GM18517 (cell line): ENCODE measurements around the gene SLC26A1.

Experiments
- ATAC-seq: cut with Tn5 transposase; IDR thresholded peaks from one replicate; pipeline ENCODE4 v1.9.1; 2021; ENCODE audit warnings: mild to moderate bottlenecking, moderate library complexity; ENCODE audit not compliant: unreplicated experiment

SLC26A1 gene

GRCh38 chr4:966266-967112, 26.7 kb downstream of the SLC26A1 start:
- no peak for ATAC-seq

GRCh38 chr4:965766-966134, 27.5 kb downstream of the SLC26A1 start:
- no peak for ATAC-seq

- ATAC-seq = no peak
These were observed 28.0 kb downstream of the SLC26A1 start for GRCh38 chr4:965048-965765.

DNA sequence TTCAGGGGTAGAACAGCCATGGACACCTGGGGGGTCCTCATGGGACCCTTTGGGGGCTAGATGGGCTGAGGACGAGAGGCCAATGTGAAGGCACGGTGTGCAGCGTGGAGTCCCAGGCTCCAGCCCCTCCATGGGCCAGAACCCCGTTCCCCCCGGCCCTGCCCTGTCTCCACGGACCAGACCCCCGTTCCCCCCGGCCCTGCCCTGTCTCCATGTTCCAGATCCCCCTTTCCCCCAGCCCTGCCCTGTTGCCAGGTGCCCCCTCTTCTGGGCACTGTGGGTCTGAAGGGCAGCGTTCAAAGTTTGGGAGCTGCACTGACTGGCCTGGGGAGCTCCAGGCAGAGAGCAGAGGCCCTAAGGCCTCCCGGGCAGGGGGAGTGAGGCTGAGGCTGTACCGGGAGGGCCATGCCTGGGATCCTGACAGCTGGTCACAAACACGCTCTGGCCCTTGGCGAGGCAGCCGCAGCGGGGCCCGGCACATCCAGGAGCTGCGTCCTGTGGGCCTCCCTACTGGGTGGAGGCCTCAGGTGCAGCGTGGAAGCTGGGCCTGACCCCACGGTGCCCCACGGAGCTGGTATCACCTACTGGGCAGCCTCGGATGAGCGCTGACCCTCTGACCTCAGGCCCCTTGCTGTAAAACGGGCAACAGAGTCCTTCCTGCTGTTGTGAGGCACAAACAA, 28.7 kb downstream of the SLC26A1 start:
- ATAC-seq = no peak

DNA sequence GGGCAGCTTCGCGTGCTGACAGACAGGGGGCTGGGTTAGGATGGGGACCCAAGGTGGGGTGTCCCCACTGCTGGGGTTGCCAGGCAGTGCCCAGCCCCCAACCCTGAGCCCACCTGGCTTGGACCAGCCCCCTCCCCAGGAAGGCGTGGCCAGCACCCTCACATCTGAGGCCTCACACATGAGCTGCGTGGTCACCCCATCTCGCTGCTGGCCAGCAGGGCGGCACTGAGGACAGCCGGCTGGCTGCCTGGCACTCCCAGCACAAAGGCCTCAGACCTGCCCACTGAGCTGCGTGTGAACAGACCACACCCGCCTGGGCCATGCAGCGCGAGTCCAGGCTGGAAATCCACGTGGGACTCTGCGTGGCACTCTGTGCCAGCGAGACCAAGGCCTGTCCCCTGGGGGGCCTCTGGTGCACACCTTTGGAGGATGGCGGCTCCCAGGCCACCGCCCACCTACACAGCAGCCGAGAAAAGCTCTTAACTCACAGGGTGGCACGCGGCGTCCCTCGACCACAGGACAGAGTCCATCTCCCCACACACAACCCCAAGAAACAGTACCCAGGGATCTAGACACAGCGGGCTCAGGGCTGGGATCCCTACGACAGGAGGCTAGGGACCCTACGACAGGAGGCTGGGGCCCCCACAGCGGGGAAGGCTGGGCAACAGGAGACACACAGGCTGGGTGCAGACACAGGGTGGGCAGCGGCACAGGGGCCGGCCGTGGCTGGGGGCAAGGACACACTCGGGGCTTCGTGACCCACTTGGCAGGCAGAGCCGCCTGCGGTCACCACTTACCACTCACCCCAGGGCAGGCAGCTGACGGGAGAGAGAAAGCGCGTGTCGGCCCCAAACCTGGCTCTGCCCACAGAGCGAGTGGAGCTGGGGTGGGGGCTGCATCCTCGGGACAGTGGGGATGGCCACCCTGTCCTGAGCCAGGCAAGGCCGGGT, 29.7 kb downstream of the SLC26A1 start:
- ATAC-seq = no peak

DNA sequence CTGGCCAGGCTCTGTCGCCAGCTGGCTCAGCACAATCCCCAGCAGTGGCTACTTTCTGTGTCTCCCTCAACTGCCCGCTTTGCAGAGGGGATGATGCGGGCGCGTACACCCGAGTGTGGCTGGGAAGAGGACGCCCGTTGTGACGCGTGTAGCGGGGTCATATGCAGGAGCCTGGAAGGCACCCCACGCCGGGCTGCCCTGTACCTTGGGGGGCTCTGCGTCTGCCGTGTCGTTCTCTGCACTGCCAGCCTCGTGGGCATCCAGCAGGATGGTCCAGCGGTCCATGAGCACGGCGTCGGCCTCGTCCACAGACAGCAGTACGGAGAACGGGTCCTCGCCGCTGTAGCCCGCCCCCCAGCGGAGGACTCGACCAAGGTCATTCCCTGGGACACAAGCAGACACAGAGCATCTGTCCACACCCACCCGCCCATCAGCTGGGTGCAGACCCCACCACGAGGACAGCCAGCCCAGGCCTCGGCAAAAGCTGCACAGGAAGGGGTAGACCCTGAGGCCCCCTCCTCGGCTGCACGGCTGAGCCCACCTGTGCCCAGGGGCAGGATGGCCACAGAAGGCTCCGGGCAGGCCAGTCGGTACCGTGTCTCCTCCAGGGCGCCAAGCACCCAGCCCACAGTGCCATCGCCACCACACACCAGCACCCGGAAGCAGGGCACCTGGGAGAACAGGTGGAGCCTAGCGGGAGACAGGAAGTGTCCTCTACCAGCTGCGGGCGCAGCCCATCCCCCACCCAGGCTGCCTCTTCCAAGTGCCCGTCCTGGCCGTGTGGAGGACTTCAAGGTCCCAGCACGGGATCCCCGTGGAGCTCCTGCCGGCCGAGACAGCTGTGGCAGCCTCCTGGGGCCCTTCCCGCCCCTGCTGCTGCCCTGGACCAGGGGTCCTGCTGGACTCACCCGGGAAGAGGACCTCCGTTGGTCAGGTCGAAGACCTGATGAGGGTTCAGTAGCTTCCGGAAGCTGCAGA, 30.7 kb downstream of the SLC26A1 start:
- no peak for ATAC-seq

DNA sequence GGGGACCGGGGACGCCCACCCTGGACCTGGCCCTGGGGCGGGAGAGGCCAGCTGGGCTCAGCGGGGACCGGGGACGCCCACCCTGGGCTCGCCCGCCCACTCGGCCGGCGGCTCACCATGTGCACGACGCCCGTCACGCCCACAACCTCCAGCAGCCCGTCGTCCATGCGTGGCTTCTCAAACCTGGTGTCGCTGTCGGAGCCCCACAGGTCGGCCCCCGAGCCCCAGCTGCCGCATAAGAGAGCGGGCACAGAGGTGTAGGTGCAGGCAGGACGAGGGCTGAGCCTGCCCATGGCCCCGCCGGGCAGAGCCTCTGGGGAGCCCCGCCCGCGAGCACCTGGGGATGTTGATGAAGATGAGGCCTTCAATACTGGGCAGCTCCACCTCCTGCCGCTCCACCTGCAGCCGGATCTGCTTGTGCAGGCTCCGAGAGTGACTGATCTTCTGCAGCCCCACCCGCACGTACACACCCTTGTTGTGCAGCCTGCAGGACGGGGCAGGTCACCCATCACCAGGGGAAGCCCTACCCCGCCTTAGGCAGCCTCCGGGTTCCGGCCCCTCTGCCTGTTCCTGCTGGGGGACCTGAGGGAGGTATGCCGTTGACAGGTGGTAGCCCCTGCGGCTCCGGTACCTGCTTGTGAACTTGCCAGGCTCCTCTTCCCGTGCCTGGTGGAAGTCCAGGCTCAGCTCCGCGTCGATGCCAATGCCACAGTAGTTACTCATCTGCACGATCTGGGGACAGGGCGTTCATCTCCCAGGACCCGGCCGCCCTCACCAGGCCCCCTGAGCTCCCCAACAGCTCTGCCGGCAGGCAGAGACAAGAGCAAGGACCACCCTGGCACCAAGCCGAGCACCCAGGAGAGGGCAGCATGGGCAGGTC, 31.6 kb downstream of the SLC26A1 start:
- ATAC-seq = no peak

DNA sequence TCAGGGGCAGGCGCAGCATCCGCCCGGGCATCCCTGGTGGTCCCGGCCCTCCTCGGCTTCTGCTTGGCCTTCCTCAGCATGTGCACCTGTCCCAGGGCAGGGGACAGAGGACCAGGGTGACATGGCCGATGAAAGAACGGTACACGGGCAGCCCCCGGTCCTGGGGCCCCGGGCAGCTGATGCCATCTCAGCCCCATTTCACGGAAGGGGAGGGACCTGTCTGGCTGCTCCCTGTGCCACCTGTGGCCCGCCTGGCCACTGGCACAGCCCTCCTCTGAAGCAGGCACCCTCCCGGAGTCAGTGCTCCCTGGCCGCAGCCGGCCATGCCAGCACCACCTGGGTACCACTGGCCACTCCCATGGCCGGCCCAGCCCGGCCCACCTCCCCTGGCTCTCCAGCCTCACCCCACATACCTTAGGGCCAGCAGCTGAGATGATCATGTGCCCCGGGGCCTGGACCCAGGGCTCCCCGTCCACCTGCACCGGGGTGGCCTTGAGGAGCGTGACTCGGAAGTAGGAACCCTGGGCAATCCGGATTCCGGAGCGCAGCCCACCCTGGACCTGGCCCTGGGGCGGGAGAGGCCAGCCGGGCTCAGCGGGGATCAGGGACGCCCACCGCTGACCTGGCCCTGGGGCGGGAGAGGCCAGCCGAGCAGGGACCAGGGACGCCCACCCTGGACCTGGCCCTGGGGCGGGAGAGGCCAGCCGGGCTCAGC, 32.4 kb downstream of the SLC26A1 start:
- ATAC-seq = no peak

DNA sequence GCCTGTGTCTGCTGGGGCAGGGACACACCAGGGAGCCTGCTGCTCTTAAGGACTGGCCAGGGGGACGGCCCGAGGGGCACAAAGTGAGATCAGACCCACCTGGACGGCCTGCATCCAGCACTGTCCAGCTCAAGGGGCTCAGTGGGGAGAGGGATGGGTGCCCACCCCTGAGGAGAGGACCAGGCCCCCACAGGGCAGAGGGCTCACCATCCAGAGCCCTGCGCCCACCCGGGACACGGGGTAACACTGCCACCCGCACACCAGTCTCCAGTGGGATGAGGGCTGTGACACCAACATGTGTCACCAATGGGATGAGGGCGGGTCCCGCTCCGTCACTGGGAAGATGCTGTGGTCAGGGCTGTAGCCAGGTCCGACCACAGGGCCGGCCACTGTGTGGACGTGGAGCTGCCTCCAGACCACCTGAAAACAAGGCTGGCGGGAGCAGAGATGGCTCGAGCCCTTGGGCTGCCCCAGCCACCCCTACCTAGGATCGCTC, 33.0 kb downstream of the SLC26A1 start:
- no peak for ATAC-seq

- ATAC-seq = no peak
These were observed 33.7 kb downstream of the SLC26A1 start for GRCh38 chr4:959338-960139.

DNA sequence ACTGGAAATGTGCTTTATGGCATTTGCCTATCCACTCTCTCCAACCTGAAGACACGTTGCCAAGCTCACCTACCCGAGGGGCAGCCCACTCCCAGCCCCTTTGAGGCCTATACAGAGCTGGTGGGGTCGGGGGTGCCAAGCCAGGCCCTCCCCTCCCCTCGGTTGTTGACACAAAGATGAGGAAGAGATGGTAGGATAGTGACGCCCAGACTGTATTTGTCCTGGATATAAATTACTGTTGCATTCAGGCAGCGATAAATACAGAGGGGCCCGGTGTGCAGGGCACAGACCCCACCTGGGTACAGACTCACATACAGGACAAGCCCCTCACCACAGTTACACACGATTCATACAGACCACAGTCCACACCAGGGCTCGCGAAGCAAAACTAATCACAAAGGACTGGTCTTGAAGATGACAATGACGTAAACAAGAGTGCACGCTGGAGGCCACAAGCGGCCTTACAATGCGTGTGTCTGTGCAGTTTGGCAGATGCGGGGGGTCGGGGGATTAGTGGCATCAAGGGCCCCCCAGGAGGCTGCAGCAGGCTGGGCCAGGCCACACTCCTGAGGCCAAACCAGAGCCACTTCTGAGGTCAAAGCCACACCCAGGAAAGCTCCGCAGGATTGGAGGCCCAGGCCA, 34.4 kb downstream of the SLC26A1 start:
- ATAC-seq = no peak

- no peak for ATAC-seq
These were observed 34.9 kb downstream of the SLC26A1 start for GRCh38 chr4:958314-958665.

- ATAC-seq = no peak
These were observed 35.5 kb downstream of the SLC26A1 start for GRCh38 chr4:957581-958313.

DNA sequence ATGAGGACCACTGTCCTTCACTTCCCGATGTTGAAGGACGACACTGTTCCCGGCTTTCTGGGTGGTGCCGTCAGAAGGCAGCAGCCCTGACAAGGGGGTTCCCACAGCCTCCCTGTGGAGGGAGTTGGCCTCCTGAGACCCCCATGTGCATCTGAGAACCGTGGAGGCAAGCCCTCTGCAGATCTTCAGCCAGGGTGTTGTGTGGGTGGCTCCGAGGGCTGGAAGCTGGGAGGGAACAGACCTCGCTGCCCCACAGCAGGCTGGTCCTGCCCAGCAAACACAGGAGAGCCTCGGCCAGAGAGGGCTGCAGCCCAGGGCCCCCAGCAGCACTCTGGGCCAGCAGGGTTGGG, 36.0 kb downstream of the SLC26A1 start:
- no peak for ATAC-seq

DNA sequence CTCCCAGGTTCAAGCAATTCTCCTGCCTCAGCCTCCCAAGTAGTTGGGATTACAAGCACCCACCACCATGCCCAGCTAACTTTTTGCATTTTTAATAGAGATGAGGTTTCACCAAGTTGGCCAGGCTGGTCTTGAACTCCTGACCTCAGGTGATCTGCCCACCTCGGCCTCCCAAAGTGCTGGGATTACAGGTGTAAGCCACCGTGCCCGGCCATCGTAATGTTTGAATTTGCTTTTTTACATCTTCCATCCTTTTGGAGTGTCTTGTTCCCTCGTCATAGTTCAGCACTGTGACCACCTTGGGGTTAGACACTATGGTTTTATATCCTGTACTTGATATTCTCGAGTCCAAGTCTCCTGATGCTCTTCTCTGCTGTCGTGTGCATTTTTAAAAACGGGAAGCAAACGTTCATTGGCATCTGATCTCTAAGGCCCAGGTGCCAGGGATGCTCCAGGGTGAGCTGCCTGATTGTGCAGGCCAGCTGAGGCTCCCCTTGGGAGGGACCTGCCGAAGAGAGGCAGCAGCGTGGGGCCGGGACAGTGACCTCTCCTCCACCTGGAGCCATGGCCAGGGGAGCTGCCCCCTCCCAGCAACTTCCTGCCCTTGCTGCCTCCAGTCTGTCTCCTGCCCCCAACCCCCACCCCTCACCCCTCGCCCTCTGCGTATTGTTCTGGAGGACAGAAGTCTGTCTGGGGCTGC, 36.5 kb downstream of the SLC26A1 start:
- ATAC-seq = no peak
